Keratinocyte (primary cell): ENCODE data around the gene ADGRV1. TPM values are rescaled to one million over a fixed set of nuclear protein-coding genes. Genes with fewer than 3 reads are reported as not detected.

ENCODE experiments used
- DNase-seq: peaks from one replicate; pipeline ENCODE4 v3.0.0-alpha.2; 2011; ENCODE audit warnings: low read depth, missing footprints, low spot score
- FAIRE-seq: peaks from 2 replicates; lab custom pipeline; 2011; peaks lifted over from hg19 to GRCh38; lab: Jason Lieb, UNC
- H2AFZ ChIP-seq: 2 replicates; pipeline ENCODE4 v1.6.0; 2012; ENCODE audit warnings: low read length, control low read depth, inconsistent platforms; ENCODE audit not compliant: control insufficient read depth
- H3K27ac ChIP-seq: 2 replicates; pipeline ENCODE4 v1.5.1; 2011; ENCODE audit warnings: low read length; ENCODE audit not compliant: control insufficient read depth, insufficient read depth
- H3K27me3 ChIP-seq: 3 replicates; pipeline ENCODE4 v1.6.0; 2011; ENCODE audit warnings: low read length; ENCODE audit not compliant: control insufficient read depth, insufficient read depth; ENCODE audit errors: extremely low read depth
- H3K36me3 ChIP-seq, 2 experiments: 2 replicates in 1 of 2; 3 replicates in 1 of 2; pipeline ENCODE4 v1.5.1; 2011; ENCODE audit warnings: low read length in 2 of 2, mild to moderate bottlenecking in 1 of 2; ENCODE audit not compliant: control insufficient read depth in 2 of 2, insufficient read depth in 2 of 2; ENCODE audit errors: extremely low read depth in 1 of 2
- H3K4me1 ChIP-seq: 3 replicates; pipeline ENCODE4 v1.5.1; 2011; ENCODE audit warnings: low read length; ENCODE audit not compliant: control insufficient read depth, insufficient read depth; ENCODE audit errors: extremely low read depth
- H3K4me2 ChIP-seq: 3 replicates; pipeline ENCODE4 v1.6.0; 2011; ENCODE audit warnings: low read depth, low read length; ENCODE audit not compliant: control insufficient read depth, insufficient read depth; ENCODE audit errors: extremely low read depth
- H3K4me3 ChIP-seq, 3 experiments: fragments of 200-600 bp in 1 of 3; sonication (generic) in 1 of 3; 2 replicates in 2 of 3; 3 replicates in 1 of 3; pipeline ENCODE4 v1.5.1; 2011 to 2016; ENCODE audit warnings: low read length in 3 of 3, mild to moderate bottlenecking in 3 of 3, control low read depth in 2 of 3, inconsistent platforms in 1 of 3, low read depth in 1 of 3, mixed read lengths in 1 of 3, mixed run types in 1 of 3, moderate library complexity in 1 of 3; ENCODE audit not compliant: control insufficient read depth in 2 of 3, insufficient read depth in 2 of 3; ENCODE audit errors: extremely low read depth in 1 of 3
- H3K79me2 ChIP-seq: 2 replicates; pipeline ENCODE4 v1.6.0; 2012; ENCODE audit warnings: low read length; ENCODE audit not compliant: control insufficient read depth, insufficient read depth
- H3K9ac ChIP-seq: 3 replicates; pipeline ENCODE4 v1.6.0; 2011; ENCODE audit warnings: low read length; ENCODE audit not compliant: control insufficient read depth, insufficient read depth; ENCODE audit errors: extremely low read depth
- H3K9me1 ChIP-seq: 3 replicates; pipeline ENCODE4 v1.6.0; 2011; ENCODE audit warnings: low read length; ENCODE audit not compliant: control insufficient read depth, insufficient read depth; ENCODE audit errors: extremely low read depth
- H3K9me3 ChIP-seq: 2 replicates; pipeline ENCODE4 v1.5.1; 2012; ENCODE audit warnings: low read depth, low read length; ENCODE audit not compliant: control insufficient read depth
- H4K20me1 ChIP-seq: 3 replicates; pipeline ENCODE4 v1.6.0; 2011; ENCODE audit warnings: low read length; ENCODE audit not compliant: control insufficient read depth, insufficient read depth; ENCODE audit errors: extremely low read depth
- EZH2 ChIP-seq: IDR thresholded peaks from one replicate; pipeline ENCODE4 v1.6.1; 2012; ENCODE audit warnings: inconsistent platforms, mild to moderate bottlenecking, low read length, moderate library complexity
- dilution Hi-C: fragments of 300-500 bp; cut with MboI; formaldehyde crosslinking; loops from one replicate; pipeline ENCODE4 v1.7.0; 2020; ENCODE audit warnings: low sequenced_read_pairs; ENCODE audit not compliant: extremely low pct_ligation_motif_present
- polyA plus RNA-seq, 5 experiments: library from polyadenylated mRNA; depleted of rRNA in 3 of 5; stranded (reverse) in 3 of 5; stranded (forward) in 1 of 5; unstranded in 1 of 5; fragments of >200 nt; gene quantifications; 1 replicate in 1 of 5; 2 replicates in 3 of 5; 3 replicates in 1 of 5; pipeline versions ENCODE4 v1.2.1 to v1.2.3, GENCODE V29; 2011 to 2012; ENCODE audit warnings: missing spikeins in 2 of 5, low read depth in 1 of 5, low replicate concordance in 1 of 5
- TF ChIP-seq, protein P1 (sequence below), 3 experiments: IDR thresholded peaks in 1 of 3; conservative IDR thresholded peaks in 1 of 3; optimal IDR thresholded peaks in 1 of 3; 2 replicates in 2 of 3; 3 replicates in 1 of 3; pipeline versions ENCODE3 to v1.5.1; 2011; ENCODE audit warnings: low read length in 3 of 3, mild to moderate bottlenecking in 3 of 3, moderate library complexity in 2 of 3, control low read depth in 1 of 3, inconsistent platforms in 1 of 3; ENCODE audit not compliant: insufficient read depth in 2 of 3; ENCODE audit errors: extremely low read depth in 1 of 3

Gene ADGRV1
- polyA plus RNA-seq, 1 donor (not counting 4 experiments of a cell fraction or from before 2014, with no cell fraction given): 0.05 TPM

DNA sequence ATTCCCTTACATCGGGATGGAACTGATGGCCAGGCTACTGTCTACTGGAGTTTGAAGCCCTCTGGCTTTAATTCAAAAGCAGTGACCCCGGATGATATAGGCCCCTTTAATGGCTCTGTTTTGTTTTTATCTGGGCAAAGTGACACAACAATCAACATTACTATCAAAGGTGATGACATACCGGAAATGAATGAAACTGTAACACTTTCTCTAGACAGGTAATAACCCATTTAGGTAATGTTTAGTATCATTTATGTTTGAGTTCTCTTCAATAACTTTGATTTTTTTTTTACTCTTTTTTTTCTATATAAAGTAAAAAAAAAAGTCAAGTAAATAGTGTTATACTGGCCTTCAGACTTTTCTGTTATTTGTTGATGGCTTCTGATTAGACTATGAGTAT is 79.1 kb downstream of the ADGRV1 start:
- dilution Hi-C loops: no loop called here
- Histone ChIP-seq H2AFZ (no peak overlapping the region), H3K36me3 (no peaks in the 10 kb centered on the region), H3K4me2 (no peak overlapping the region), H3K79me2 (no peaks in the 10 kb centered on the region), H3K9ac (no peak overlapping the region), H4K20me1 (no peaks in the 10 kb centered on the region), H3K27me3 (no peaks in the 10 kb centered on the region), H3K4me3 (no peak overlapping the region), H3K9me1 (no peaks in the 10 kb centered on the region), H3K27ac (no peak overlapping the region), H3K4me1 (no peaks in the 10 kb centered on the region), H3K9me3 (no peaks in the 10 kb centered on the region)
- no peak for TF ChIP-seq EZH2
- TF ChIP-seq, protein P1, sequence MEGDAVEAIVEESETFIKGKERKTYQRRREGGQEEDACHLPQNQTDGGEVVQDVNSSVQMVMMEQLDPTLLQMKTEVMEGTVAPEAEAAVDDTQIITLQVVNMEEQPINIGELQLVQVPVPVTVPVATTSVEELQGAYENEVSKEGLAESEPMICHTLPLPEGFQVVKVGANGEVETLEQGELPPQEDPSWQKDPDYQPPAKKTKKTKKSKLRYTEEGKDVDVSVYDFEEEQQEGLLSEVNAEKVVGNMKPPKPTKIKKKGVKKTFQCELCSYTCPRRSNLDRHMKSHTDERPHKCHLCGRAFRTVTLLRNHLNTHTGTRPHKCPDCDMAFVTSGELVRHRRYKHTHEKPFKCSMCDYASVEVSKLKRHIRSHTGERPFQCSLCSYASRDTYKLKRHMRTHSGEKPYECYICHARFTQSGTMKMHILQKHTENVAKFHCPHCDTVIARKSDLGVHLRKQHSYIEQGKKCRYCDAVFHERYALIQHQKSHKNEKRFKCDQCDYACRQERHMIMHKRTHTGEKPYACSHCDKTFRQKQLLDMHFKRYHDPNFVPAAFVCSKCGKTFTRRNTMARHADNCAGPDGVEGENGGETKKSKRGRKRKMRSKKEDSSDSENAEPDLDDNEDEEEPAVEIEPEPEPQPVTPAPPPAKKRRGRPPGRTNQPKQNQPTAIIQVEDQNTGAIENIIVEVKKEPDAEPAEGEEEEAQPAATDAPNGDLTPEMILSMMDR (optimal IDR thresholded peaks at IDR 0.05 in 1 of 3, IDR thresholded peaks at IDR 0.05 in 1 of 3, conservative IDR thresholded peaks at IDR 0.05 in 1 of 3; ENCODE audit: extremely low read depth in 1 of 3, insufficient read depth in 2 of 3, low read length in 3 of 3): no peak
- FAIRE-seq (no peak), DNase-seq (no peak)

DNA sequence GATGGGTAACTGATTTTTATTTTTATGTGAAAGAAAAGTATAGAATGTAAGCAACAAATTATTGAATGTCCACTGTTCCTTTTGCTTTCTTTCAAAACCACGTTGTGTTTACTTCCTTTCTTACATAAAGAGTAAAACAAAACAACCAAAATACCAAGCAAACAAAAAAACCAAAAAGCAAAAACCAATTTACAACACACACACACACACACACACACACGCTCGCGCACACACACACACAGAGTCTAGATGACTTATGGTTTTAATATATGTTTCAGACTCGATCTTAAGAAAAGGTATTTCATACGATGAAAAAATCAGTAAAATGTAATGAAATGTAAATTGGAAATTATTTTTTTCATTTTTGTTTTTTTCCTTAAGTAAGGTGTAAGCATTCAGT is 80.3 kb downstream of the ADGRV1 start:
- no peak overlapping the region for H3K9ac ChIP-seq
- no peak overlapping the region for H3K4me3 ChIP-seq
- dilution Hi-C loops: no loop called here
- H3K79me2 ChIP-seq: no peaks in the 10 kb centered on the region
- no peak for FAIRE-seq
- no peaks in the 10 kb centered on the region for H3K9me1 ChIP-seq
- no peaks in the 10 kb centered on the region for H3K9me3 ChIP-seq
- no peak overlapping the region for H3K27ac ChIP-seq
- no peaks in the 10 kb centered on the region for H3K4me1 ChIP-seq
- H4K20me1 ChIP-seq: no peaks in the 10 kb centered on the region
- H2AFZ ChIP-seq: no peak overlapping the region
- TF ChIP-seq EZH2: no peak
- TF ChIP-seq, protein P1 (optimal IDR thresholded peaks at IDR 0.05 in 1 of 3, IDR thresholded peaks at IDR 0.05 in 1 of 3, conservative IDR thresholded peaks at IDR 0.05 in 1 of 3; ENCODE audit: extremely low read depth in 1 of 3, insufficient read depth in 2 of 3, low read length in 3 of 3): no peak
- no peak overlapping the region for H3K4me2 ChIP-seq
- DNase-seq: no peak
- no peaks in the 10 kb centered on the region for H3K27me3 ChIP-seq
- no peaks in the 10 kb centered on the region for H3K36me3 ChIP-seq
